Nephron (organoid): ENCODE measurements around the gene MROH7.

Experiments
- H3K27ac Mint-ChIP-seq, 3 experiments: 2 replicates each; pipeline ENCODE4 v1.8.0; 2020; ENCODE audit warnings: mixed read lengths in 3 of 3, mild to moderate bottlenecking in 2 of 3, moderate library complexity in 1 of 3
- H3K27me3 Mint-ChIP-seq: 2 replicates; pipeline ENCODE4 v1.8.0; 2021; ENCODE audit warnings: low read depth, mild to moderate bottlenecking, moderate library complexity, mixed read lengths
- H3K36me3 Mint-ChIP-seq: 2 replicates; pipeline ENCODE4 v1.8.0; 2020; ENCODE audit warnings: low read depth, mixed read lengths
- H3K4me1 Mint-ChIP-seq: 2 replicates; pipeline ENCODE4 v1.8.0; 2020; ENCODE audit warnings: mixed read lengths
- H3K4me3 Mint-ChIP-seq, 3 experiments: 2 replicates each; pipeline ENCODE4 v1.8.0; 2020; ENCODE audit warnings: mild to moderate bottlenecking in 3 of 3, mixed read lengths in 3 of 3, moderate library complexity in 2 of 3
- H3K9me3 Mint-ChIP-seq: 2 replicates; pipeline ENCODE4 v1.8.0; 2020; ENCODE audit warnings: mixed read lengths
- TF ChIP-seq, protein P1 (sequence below), 3 experiments: fragments of 200-600 bp; sonication (generic); IDR thresholded peaks; one replicate each; pipeline ENCODE4 v1.5.0; 2021; ENCODE audit warnings: antibody characterized with exemption in 3 of 3; ENCODE audit not compliant: unreplicated experiment in 3 of 3

The MROH7 gene

DNA sequence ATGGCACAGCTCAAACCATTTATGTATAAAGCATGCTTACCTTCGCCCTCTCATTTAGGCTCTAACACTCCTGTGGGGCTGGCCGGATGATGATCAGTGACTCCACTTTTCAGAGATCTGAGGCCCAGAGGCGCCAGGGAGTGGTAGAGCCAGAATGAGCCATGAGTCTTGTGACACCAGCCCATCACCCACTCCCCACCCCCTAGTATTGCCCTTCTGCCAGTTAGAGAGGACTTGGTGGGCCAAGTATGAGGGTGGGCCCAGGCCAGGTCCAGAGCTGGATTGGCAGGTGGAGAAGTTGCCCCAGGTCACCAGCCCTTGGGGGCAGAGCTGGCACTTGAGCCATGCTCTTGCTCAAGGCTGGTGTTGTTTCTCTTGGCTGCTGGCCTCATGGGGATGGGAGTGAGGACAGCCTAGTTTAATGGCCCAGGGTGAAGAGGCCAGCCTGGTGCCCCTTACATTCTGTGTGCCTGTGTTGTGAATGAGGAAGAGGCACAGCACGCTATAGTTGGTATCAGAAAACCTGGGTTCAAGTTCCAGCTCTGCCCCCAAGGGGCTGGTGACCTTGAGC lies 43.8 kb downstream of the MROH7 start:
- no peak overlapping the region for H3K4me3 Mint-ChIP-seq
- TF ChIP-seq, protein P1, sequence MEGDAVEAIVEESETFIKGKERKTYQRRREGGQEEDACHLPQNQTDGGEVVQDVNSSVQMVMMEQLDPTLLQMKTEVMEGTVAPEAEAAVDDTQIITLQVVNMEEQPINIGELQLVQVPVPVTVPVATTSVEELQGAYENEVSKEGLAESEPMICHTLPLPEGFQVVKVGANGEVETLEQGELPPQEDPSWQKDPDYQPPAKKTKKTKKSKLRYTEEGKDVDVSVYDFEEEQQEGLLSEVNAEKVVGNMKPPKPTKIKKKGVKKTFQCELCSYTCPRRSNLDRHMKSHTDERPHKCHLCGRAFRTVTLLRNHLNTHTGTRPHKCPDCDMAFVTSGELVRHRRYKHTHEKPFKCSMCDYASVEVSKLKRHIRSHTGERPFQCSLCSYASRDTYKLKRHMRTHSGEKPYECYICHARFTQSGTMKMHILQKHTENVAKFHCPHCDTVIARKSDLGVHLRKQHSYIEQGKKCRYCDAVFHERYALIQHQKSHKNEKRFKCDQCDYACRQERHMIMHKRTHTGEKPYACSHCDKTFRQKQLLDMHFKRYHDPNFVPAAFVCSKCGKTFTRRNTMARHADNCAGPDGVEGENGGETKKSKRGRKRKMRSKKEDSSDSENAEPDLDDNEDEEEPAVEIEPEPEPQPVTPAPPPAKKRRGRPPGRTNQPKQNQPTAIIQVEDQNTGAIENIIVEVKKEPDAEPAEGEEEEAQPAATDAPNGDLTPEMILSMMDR (IDR thresholded peaks at IDR 0.05; ENCODE audit: unreplicated experiment in 3 of 3): no peak
- no peaks in the 10 kb centered on the region for H3K27me3 Mint-ChIP-seq
- H3K4me1 Mint-ChIP-seq: peaks cover 2% of the 10 kb centered on the region
- no peaks in the 10 kb centered on the region for H3K9me3 Mint-ChIP-seq
- no peak overlapping the region for H3K27ac Mint-ChIP-seq
- H3K36me3 Mint-ChIP-seq: no peaks in the 10 kb centered on the region

DNA sequence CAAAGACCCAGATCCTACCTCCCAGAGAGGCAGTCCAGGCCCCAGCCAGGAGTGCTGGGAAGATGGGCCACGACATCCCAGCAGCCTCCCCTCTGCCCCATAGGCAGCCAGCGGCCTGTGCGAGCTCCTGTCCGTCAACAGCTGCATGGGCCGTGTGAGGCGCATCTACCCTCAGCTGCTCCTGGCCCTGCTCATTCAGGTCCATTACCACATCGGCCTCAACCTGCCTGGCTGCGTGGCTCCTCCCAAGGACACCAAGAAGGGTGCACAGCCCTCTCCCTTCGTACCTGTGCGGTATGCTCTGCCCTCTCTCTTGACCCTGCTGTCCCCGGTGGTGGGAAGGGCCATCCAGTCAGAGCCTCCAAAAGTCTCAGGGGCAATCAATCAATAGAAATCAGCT lies 44.6 kb downstream of the MROH7 start:
- TF ChIP-seq, protein P1 (IDR thresholded peaks at IDR 0.05; ENCODE audit: unreplicated experiment in 3 of 3): no peak
- no peaks in the 10 kb centered on the region for H3K4me1 Mint-ChIP-seq
- no peaks in the 10 kb centered on the region for H3K36me3 Mint-ChIP-seq
- H3K27me3 Mint-ChIP-seq: no peaks in the 10 kb centered on the region
- no peak overlapping the region for H3K4me3 Mint-ChIP-seq
- no peak overlapping the region for H3K27ac Mint-ChIP-seq
- no peaks in the 10 kb centered on the region for H3K9me3 Mint-ChIP-seq

GRCh38 chr1:54694771-54695170 lies 53.2 kb downstream of the MROH7 start:
- no peak overlapping the region for H3K27ac Mint-ChIP-seq
- no peaks in the 10 kb centered on the region for H3K36me3 Mint-ChIP-seq
- no peaks in the 10 kb centered on the region for H3K4me1 Mint-ChIP-seq
- no peaks in the 10 kb centered on the region for H3K9me3 Mint-ChIP-seq
- peaks cover 6% of the 10 kb centered on the region for H3K27me3 Mint-ChIP-seq
- TF ChIP-seq, protein P1 (IDR thresholded peaks at IDR 0.05; ENCODE audit: unreplicated experiment in 3 of 3): no peak
- H3K4me3 Mint-ChIP-seq: no peak overlapping the region

GRCh38 chr1:54695221-54695620 lies 53.6 kb downstream of the MROH7 start:
- TF ChIP-seq, protein P1 (IDR thresholded peaks at IDR 0.05; ENCODE audit: unreplicated experiment in 3 of 3): no peak
- no peaks in the 10 kb centered on the region for H3K36me3 Mint-ChIP-seq
- peaks cover 9% of the 10 kb centered on the region for H3K27me3 Mint-ChIP-seq
- no peak overlapping the region for H3K4me3 Mint-ChIP-seq
- H3K9me3 Mint-ChIP-seq: no peaks in the 10 kb centered on the region
- no peak overlapping the region for H3K27ac Mint-ChIP-seq
- no peaks in the 10 kb centered on the region for H3K4me1 Mint-ChIP-seq

DNA sequence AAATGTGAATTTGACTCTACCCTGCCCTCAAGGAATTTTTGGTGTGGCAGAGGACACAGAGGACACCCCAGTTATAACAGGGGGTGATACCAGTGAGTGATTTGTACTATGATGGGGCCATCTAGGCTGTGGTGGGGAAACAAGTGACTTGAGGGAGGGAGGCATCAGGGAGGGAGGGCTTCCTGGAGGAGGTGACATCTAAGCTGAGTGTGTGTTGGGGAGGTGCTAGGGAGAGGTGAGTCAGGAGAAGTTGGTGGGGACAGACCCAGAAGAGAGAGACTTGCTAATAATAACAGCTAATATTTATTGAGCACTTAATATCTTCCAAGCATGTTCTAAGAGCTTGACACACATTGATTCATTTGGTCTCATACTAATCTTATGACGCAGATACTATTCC lies 54.2 kb downstream of the MROH7 start:
- Mint-ChIP-seq H3K27ac (no peak overlapping the region), H3K4me3 (no peak overlapping the region), H3K4me1 (no peaks in the 10 kb centered on the region), H3K36me3 (no peaks in the 10 kb centered on the region), H3K9me3 (no peaks in the 10 kb centered on the region), H3K27me3 (peaks cover 13% of the 10 kb centered on the region)
- TF ChIP-seq, protein P1 (IDR thresholded peaks at IDR 0.05; ENCODE audit: unreplicated experiment in 3 of 3): no peak

- Mint-ChIP-seq H3K4me3 (no peak overlapping the region), H3K27ac (no peak overlapping the region), H3K27me3 (peaks cover 13% of the 10 kb centered on the region), H3K4me1 (no peaks in the 10 kb centered on the region), H3K9me3 (no peaks in the 10 kb centered on the region), H3K36me3 (no peaks in the 10 kb centered on the region)
- TF ChIP-seq, protein P1 (IDR thresholded peaks at IDR 0.05; ENCODE audit: unreplicated experiment in 3 of 3): no peak
Measured at GRCh38 chr1:54696262-54696661, 54.7 kb downstream of the MROH7 start.
